Gastrocnemius medialis (tissue), 4 donors: ENCODE data around the gene DMXL2. TPM values are rescaled to one million over a fixed set of nuclear protein-coding genes. Genes with fewer than 3 reads are reported as not detected.
"Not testable (repeated sequence)": the region's sequence is repeated elsewhere in the genome, so short reads cannot be mapped to it uniquely, and the experiment has no call there.

ENCODE experiments used
- ATAC-seq, 2 donors: fragments of 150-250 bp; one replicate each; pipeline ENCODE4 v1.9.1; 2016
- DNase-seq, 2 donors: peaks; one replicate each; pipeline ENCODE4 v3.0.0-alpha.2; 2019
- H3K27ac ChIP-seq, 4 donors: fragments of 200-600 bp; sonication (generic); 1 replicate in 1 of 4; 2 replicates in 3 of 4; pipeline ENCODE4 v1.5.1; 2016 to 2018; ENCODE audit warnings: mild to moderate bottlenecking in 2 of 4, moderate library complexity in 1 of 4
- H3K27me3 ChIP-seq, 3 donors: fragments of 200-600 bp; sonication (generic) in 2 of 3; 1 replicate in 1 of 3; 2 replicates in 2 of 3; pipeline versions ENCODE4 v1.5.1 to v1.6.0; 2016 to 2019; ENCODE audit warnings: mild to moderate bottlenecking in 1 of 3, moderate library complexity in 1 of 3
- H3K36me3 ChIP-seq, 2 donors: fragments of 200-600 bp; sonication (generic) in 1 of 2; one replicate each; pipeline ENCODE4 v1.5.1; 2017 to 2018
- H3K4me1 ChIP-seq, 2 donors: fragments of 200-600 bp; sonication (generic) in 1 of 2; one replicate each; pipeline ENCODE4 v1.5.1; 2016 to 2017; ENCODE audit warnings: mild to moderate bottlenecking in 2 of 2
- H3K4me3 ChIP-seq, 4 donors: fragments of 200-600 bp; sonication (generic) in 3 of 4; 1 replicate in 1 of 4; 2 replicates in 3 of 4; pipeline ENCODE4 v1.5.1; 2016 to 2019; ENCODE audit warnings: mild to moderate bottlenecking in 2 of 4
- H3K9me3 ChIP-seq, 3 donors: fragments of 200-600 bp; sonication (generic) in 2 of 3; 1 replicate in 1 of 3; 2 replicates in 2 of 3; pipeline ENCODE4 v1.5.1; 2016 to 2019
- POLR2A ChIP-seq, 2 donors: fragments of 450-650 bp; IDR thresholded peaks; one replicate each; pipeline ENCODE4 v1.6.1; 2017; ENCODE audit warnings: antibody characterized with exemption in 2 of 2, mild to moderate bottlenecking in 2 of 2, moderate library complexity in 2 of 2
- in situ Hi-C, 4 donors: fragments of 200-750 bp; cut with MboI; loops; one replicate each; pipeline versions ENCODE4 v1.15.0 to v1.8.0; 2017; ENCODE audit warnings: low sequenced_read_pairs in 4 of 4
- intact Hi-C: fragments of 100-400 bp; cut with DNase I; formaldehyde crosslinking; loops from one replicate; pipeline ENCODE4 v1.15.1; 2023; ENCODE audit warnings: low total_unique reads
- total RNA-seq, 4 donors: library from RNA; depleted of rRNA; stranded (reverse); fragments of >200 nt; gene quantifications; one replicate each; pipeline versions ENCODE4 v1.1.0 to v1.2.3, GENCODE V29; 2016
- TF ChIP-seq, protein P1 (sequence below), 5 experiments: fragments of 450-650 bp in 3 of 5; fragments of 200-600 bp in 2 of 5; sonication (generic) in 2 of 5; IDR thresholded peaks in 4 of 5; conservative IDR thresholded peaks in 1 of 5; 1 replicate in 4 of 5; 2 replicates in 1 of 5; pipeline ENCODE4 v1.5.1; 2016 to 2019; ENCODE audit warnings: antibody characterized with exemption in 5 of 5, mild to moderate bottlenecking in 3 of 5, moderate library complexity in 3 of 5

Gene DMXL2
- total RNA-seq, 4 donors from 2014 or later, result 2.5 to 4.1 (median 3.0) TPM

GRCh38 chr15:51438526-51438925, 184.0 kb downstream of the DMXL2 start:
- intact Hi-C loops, result no loop called here
- ATAC-seq, result no peak
- in situ Hi-C loops, result no loop called here

DNA sequence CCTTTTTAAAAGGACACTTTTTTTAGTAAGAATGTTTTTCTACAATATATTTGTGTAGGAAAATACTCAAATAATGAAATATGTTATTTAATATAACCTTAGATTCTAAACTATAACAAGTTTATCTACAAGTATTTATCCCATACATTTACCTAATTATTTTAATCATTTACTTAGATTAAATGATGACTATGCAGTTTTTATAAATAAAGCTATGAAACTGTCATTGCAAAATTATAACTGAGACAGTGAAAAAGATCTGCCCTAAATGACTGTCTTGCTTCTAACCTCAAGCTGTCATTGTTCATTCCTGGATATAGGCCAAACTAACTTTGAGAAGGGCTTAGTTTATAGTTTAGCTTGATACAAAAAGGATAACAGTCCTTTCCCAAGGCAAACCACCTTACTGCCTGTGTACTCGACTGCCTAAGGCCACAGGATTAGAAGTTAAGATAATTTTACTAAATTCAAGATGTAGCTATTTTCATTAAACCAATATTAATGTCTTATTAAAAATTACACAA, 197.0 kb downstream of the DMXL2 start:
- no peaks in the 10 kb centered on the region for H3K36me3 ChIP-seq
- in situ Hi-C loops, result no loop called here
- no peak for TF ChIP-seq POLR2A (IDR thresholded peaks at IDR 0.05)
- TF ChIP-seq, protein P1, sequence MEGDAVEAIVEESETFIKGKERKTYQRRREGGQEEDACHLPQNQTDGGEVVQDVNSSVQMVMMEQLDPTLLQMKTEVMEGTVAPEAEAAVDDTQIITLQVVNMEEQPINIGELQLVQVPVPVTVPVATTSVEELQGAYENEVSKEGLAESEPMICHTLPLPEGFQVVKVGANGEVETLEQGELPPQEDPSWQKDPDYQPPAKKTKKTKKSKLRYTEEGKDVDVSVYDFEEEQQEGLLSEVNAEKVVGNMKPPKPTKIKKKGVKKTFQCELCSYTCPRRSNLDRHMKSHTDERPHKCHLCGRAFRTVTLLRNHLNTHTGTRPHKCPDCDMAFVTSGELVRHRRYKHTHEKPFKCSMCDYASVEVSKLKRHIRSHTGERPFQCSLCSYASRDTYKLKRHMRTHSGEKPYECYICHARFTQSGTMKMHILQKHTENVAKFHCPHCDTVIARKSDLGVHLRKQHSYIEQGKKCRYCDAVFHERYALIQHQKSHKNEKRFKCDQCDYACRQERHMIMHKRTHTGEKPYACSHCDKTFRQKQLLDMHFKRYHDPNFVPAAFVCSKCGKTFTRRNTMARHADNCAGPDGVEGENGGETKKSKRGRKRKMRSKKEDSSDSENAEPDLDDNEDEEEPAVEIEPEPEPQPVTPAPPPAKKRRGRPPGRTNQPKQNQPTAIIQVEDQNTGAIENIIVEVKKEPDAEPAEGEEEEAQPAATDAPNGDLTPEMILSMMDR (IDR thresholded peaks at IDR 0.05 in 4 of 5, conservative IDR thresholded peaks at IDR 0.05 in 1 of 5), result no peak
- ATAC-seq (no peak), DNase-seq (no peak)
- H3K4me3 ChIP-seq, result no peak overlapping the region
- H3K27ac ChIP-seq, result no peak overlapping the region
- H3K27me3 ChIP-seq, result no peaks in the 10 kb centered on the region
- no peaks in the 10 kb centered on the region for H3K4me1 ChIP-seq
- intact Hi-C loops, result loop anchor here (2.0 kb wide), 1 partner anchor 17 kb away; no protein-coding TSS in a partner anchor
- no peaks in the 10 kb centered on the region for H3K9me3 ChIP-seq

More at GRCh38 chr15:51438526-51438925, 184.0 kb downstream of the DMXL2 start:
- TF ChIP-seq POLR2A (IDR thresholded peaks at IDR 0.05), result no peak
- TF ChIP-seq, protein P1 (IDR thresholded peaks at IDR 0.05 in 4 of 5, conservative IDR thresholded peaks at IDR 0.05 in 1 of 5), result no peak
- H3K36me3 ChIP-seq, result no peaks in the 10 kb centered on the region
- no peaks in the 10 kb centered on the region for H3K27me3 ChIP-seq
- no peaks in the 10 kb centered on the region for H3K9me3 ChIP-seq
- H3K27ac ChIP-seq, result no peak overlapping the region
- DNase-seq, result no peak
- H3K4me3 ChIP-seq, result no peak overlapping the region
- no peaks in the 10 kb centered on the region for H3K4me1 ChIP-seq

GRCh38 chr15:51424780-51425179, 197.8 kb downstream of the DMXL2 start:
- H3K27ac ChIP-seq, result no peak overlapping the region
- ATAC-seq (no peak), DNase-seq (no peak)
- in situ Hi-C loops (no loop called here), intact Hi-C loops (loop anchor here (2.0 kb wide), 1 partner anchor 18 kb away; no protein-coding TSS in a partner anchor)
- no peaks in the 10 kb centered on the region for H3K36me3 ChIP-seq
- no peaks in the 10 kb centered on the region for H3K4me1 ChIP-seq
- H3K27me3 ChIP-seq, result no peaks in the 10 kb centered on the region
- TF ChIP-seq POLR2A (IDR thresholded peaks at IDR 0.05), result no peak
- TF ChIP-seq, protein P1 (IDR thresholded peaks at IDR 0.05 in 4 of 5, conservative IDR thresholded peaks at IDR 0.05 in 1 of 5), result no peak
- H3K9me3 ChIP-seq, result no peaks in the 10 kb centered on the region
- H3K4me3 ChIP-seq, result no peak overlapping the region

DNA sequence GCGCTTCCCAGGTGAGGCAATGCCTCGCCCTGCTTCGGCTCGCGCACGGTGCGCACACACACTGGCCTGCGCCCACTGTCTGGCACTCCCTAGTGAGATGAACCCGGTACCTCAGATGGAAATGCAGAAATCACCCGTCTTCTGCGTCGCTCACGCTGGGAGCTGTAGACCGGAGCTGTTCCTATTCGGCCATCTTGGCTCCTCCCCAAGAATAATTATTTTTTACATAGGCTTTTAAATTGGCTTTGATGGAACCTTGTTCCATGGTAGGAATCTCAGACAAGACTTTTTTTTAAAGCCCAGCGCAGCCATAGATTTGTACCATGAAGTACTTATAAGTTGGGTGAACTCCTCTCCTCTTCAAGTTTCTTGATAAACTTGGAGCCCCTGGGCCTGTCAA, 199.5 kb downstream of the DMXL2 start:
- intact Hi-C loops, H3K27ac ChIP-seq, ATAC-seq, DNase-seq, H3K9me3 ChIP-seq, in situ Hi-C loops, H3K4me1 ChIP-seq, H3K36me3 ChIP-seq, H3K27me3 ChIP-seq, H3K4me3 ChIP-seq: not testable (repeated sequence)

- intact Hi-C loops (no loop called here), in situ Hi-C loops (no loop called here)
- H3K9me3 ChIP-seq, result no peaks in the 10 kb centered on the region
- H3K27me3 ChIP-seq, result no peaks in the 10 kb centered on the region
- no peaks in the 10 kb centered on the region for H3K4me1 ChIP-seq
- no peak overlapping the region for H3K27ac ChIP-seq
- no peak for ATAC-seq
- no peak for DNase-seq
- no peak overlapping the region for H3K4me3 ChIP-seq
- no peak for TF ChIP-seq POLR2A (IDR thresholded peaks at IDR 0.05)
- TF ChIP-seq, protein P1 (IDR thresholded peaks at IDR 0.05 in 4 of 5, conservative IDR thresholded peaks at IDR 0.05 in 1 of 5), result no peak
- no peaks in the 10 kb centered on the region for H3K36me3 ChIP-seq
These were observed 206.4 kb downstream of the DMXL2 start for GRCh38 chr15:51416129-51416528.
